Smooth muscle cell (in vitro differentiated cells): ENCODE data around the gene HNRNPUL1. TPM values are rescaled to one million over a fixed set of nuclear protein-coding genes. Genes with fewer than 3 reads are reported as not detected.
A peak's percentile ranks its signal among the peaks of the same experiment; 100 is the strongest.

ENCODE experiments used
- DNase-seq: peaks from one replicate; lab custom pipeline; 2025; ENCODE audit not compliant: unreplicated experiment; lab: John Stamatoyannopoulos, UW
- H2AFZ ChIP-seq: fragments of 200-600 bp; sonication (generic); 2 replicates; pipeline ENCODE4 v1.6.0; 2016; ENCODE audit warnings: antibody characterized with exemption, low read depth, mild to moderate bottlenecking
- H3F3A ChIP-seq: fragments of 200-600 bp; sonication (generic); 2 replicates; pipeline ENCODE4 v1.6.0; 2017; ENCODE audit warnings: antibody characterized with exemption, low read depth
- H3K27ac ChIP-seq: fragments of 200-600 bp; sonication (generic); 2 replicates; pipeline ENCODE4 v1.5.1; 2016; ENCODE audit warnings: low read depth, mild to moderate bottlenecking
- H3K27me3 ChIP-seq: fragments of 200-600 bp; sonication (generic); 2 replicates; pipeline ENCODE4 v1.6.1; 2016; ENCODE audit warnings: low read depth, mild to moderate bottlenecking
- H3K36me3 ChIP-seq: fragments of 200-600 bp; sonication (generic); 2 replicates; pipeline ENCODE4 v1.5.1; 2016; ENCODE audit warnings: low read depth
- H3K4me1 ChIP-seq: fragments of 200-600 bp; sonication (generic); 2 replicates; pipeline ENCODE4 v1.5.1; 2016; ENCODE audit warnings: low read depth
- H3K4me2 ChIP-seq: fragments of 200-600 bp; sonication (generic); 2 replicates; pipeline ENCODE4 v1.6.0; 2016; ENCODE audit warnings: mild to moderate bottlenecking
- H3K4me3 ChIP-seq: fragments of 200-600 bp; sonication (generic); 2 replicates; pipeline ENCODE4 v1.5.1; 2016; ENCODE audit warnings: mild to moderate bottlenecking
- H3K79me2 ChIP-seq: fragments of 200-600 bp; sonication (generic); 2 replicates; pipeline ENCODE4 v1.6.0; 2016; ENCODE audit warnings: low read depth, mild to moderate bottlenecking
- H3K9ac ChIP-seq: fragments of 200-600 bp; sonication (generic); 2 replicates; pipeline ENCODE4 v1.6.0; 2016; ENCODE audit warnings: low read depth
- H3K9me3 ChIP-seq: fragments of 200-600 bp; sonication (generic); replicated peaks from 2 replicates; pipeline ENCODE4 v1.5.1; 2016; ENCODE audit warnings: low read depth
- H4K20me1 ChIP-seq: fragments of 200-600 bp; sonication (generic); 2 replicates; pipeline ENCODE4 v1.6.0; 2016; ENCODE audit warnings: low read depth
- WGBS: methylation state at CpG from one replicate; pipeline ENCODE4 v1.1.7; 2016; ENCODE audit warnings: low lambda C conversion rate; 5-methylcytosine and 5-hydroxymethylcytosine counted together
- polyA plus RNA-seq: library from polyadenylated mRNA; unstranded; fragments of >200 nt; fragmentation: Nextera tagmentation; extraction: Ambion mirVana; gene quantifications from 2 replicates; pipeline ENCODE4 v1.2.1, GENCODE V29; 2016
- total RNA-seq: library from RNA; depleted of rRNA; stranded (reverse); fragments of >200 nt; gene quantifications from 2 replicates; pipeline ENCODE4 v1.2.3, GENCODE V29; 2014
- TF ChIP-seq, protein P1 (sequence below): fragments of 200-600 bp; sonication (generic); IDR thresholded peaks from 2 replicates; pipeline ENCODE4 v1.5.1; 2017; ENCODE audit warnings: borderline replicate concordance, mild to moderate bottlenecking, antibody characterized with exemption; ENCODE audit not compliant: insufficient read depth, poor library complexity, severe bottlenecking

HNRNPUL1 gene
- total and polyA plus RNA-seq, 2 experiments from 2014 or later = 101 to 125 TPM

DNA sequence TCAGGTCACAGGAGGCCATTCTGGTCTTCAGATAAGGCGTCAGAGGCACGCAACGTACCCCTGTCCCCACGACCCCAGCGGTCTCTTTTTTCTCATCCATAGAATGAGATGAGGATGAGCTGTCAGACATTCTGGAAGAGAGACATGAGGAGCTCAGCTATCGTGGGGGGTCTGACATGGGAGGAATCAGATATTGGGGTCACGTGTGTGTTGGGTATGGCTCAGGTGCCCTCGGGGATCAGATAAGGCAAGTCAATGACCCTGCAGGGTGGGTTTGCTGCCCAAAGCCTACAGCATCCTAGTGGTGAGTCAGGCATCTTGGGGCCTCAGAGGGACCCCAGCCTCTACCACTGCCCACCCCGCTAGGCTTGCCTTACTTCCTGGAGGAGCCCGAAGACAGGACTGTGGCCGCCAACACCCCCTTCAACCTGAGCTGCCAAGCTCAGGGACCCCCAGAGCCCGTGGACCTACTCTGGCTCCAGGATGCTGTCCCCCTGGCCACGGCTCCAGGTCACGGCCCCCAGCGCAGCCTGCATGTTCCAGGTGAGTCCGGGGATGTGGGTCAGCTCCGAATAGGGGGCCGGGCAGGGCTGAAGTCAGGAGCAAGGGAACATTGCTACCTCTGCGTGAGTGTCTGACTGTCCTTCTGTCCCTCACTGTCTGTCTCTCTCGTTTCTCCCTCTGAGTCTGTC lies 42.5 kb upstream of the HNRNPUL1 start:
- Histone ChIP-seq H3K4me3 (no peak overlapping the region), H3K27ac (peak overlapping the region; percentile 99), H3K36me3 (no peaks in the 10 kb centered on the region), H3K9me3 (no peaks in the 10 kb centered on the region), H2AFZ (no peak overlapping the region), H3K27me3 (no peaks in the 10 kb centered on the region), H3K4me1 (peaks cover 20% of the 10 kb centered on the region), H3K9ac (no peak overlapping the region), H3K4me2 (no peak overlapping the region), H3F3A (peaks cover 25% of the 10 kb centered on the region), H4K20me1 (no peaks in the 10 kb centered on the region), H3K79me2 (peaks cover 7% of the 10 kb centered on the region)
- WGBS = 96% methylated on average over 20 of the region's 20 CpGs
- no peak for DNase-seq
- TF ChIP-seq, protein P1, sequence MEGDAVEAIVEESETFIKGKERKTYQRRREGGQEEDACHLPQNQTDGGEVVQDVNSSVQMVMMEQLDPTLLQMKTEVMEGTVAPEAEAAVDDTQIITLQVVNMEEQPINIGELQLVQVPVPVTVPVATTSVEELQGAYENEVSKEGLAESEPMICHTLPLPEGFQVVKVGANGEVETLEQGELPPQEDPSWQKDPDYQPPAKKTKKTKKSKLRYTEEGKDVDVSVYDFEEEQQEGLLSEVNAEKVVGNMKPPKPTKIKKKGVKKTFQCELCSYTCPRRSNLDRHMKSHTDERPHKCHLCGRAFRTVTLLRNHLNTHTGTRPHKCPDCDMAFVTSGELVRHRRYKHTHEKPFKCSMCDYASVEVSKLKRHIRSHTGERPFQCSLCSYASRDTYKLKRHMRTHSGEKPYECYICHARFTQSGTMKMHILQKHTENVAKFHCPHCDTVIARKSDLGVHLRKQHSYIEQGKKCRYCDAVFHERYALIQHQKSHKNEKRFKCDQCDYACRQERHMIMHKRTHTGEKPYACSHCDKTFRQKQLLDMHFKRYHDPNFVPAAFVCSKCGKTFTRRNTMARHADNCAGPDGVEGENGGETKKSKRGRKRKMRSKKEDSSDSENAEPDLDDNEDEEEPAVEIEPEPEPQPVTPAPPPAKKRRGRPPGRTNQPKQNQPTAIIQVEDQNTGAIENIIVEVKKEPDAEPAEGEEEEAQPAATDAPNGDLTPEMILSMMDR = no peak

DNA sequence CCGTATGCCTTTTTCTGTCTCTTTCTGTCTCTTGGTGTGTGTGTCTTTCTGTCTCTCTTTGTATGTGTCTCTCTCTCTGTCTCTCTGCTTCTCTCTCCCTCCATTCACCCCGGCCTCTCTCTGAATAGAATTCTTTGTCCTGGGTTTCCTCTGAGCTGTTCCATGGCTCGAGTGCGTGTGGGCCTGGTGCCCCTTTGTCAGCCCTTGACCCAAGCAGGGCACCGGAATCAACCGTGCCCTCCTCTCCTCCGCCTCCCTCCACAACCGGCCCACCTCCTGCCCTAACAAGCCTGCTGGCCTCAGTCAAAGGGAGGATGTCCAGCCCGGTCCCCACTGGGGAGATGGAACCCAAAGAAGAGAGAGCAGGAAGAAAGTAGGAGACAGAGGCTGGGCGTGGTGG lies 41.9 kb upstream of the HNRNPUL1 start:
- no peaks in the 10 kb centered on the region for H4K20me1 ChIP-seq
- H3K4me1 ChIP-seq = peaks cover 23% of the 10 kb centered on the region
- H3K36me3 ChIP-seq = no peaks in the 10 kb centered on the region
- no peak overlapping the region for H3K9ac ChIP-seq
- H3K79me2 ChIP-seq = peaks cover 7% of the 10 kb centered on the region
- no peaks in the 10 kb centered on the region for H3K27me3 ChIP-seq
- H2AFZ ChIP-seq = no peak overlapping the region
- H3F3A ChIP-seq = peaks cover 25% of the 10 kb centered on the region
- no peak overlapping the region for H3K4me3 ChIP-seq
- TF ChIP-seq, protein P1 = no peak
- peak overlapping the region; percentile 99 for H3K27ac ChIP-seq
- DNase-seq = no peak
- no peak overlapping the region for H3K4me2 ChIP-seq
- 93% methylated on average over 10 of the region's 10 CpGs for WGBS
- H3K9me3 ChIP-seq = no peaks in the 10 kb centered on the region

DNA sequence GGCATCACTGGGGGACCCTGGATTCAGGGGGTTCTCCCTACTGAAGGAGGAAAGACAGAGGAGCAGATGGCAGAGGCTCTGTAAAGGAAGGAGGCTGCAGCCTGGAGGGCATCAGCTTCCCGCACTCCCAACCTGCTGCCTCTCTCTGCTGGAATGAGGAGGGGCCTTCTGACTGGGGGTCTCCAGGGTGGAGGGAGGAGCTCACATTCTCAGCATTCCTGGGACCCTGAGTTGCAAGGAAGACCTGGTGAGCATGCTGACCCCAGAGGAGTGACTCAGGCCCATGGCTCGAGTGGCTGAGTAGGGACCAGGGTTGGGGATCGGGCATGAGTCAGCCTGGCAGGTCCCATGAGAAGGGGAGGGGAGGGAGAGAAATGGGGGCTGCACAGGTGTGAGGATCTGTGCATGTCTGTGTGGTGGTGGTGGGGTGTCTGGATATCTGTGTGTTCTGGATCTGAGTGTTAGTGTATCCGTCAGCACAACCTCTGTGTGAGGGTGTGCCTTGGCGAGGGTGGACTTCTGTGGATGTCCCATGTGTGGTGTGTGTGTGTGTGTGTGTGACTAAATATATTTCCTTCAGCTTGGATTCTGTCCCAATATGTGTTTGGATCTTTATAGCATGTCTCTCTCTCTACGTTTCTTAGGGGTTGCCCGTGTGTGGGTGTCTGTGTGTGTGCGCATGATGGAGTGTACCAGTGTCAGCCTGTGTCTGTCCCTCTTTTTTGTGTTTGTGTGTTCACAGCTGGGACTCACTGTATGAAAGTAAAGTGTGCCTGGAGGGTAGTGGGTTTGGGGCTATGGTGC lies 40.5 kb upstream of the HNRNPUL1 start:
- TF ChIP-seq, protein P1 = no peak
- H3K9ac ChIP-seq = peak overlapping the region; percentile 94
- H3K27me3 ChIP-seq = no peaks in the 10 kb centered on the region
- H3F3A ChIP-seq = peaks cover 18% of the 10 kb centered on the region
- H3K27ac ChIP-seq = peak overlapping the region; percentile 99
- H3K79me2 ChIP-seq = peaks cover 7% of the 10 kb centered on the region
- H3K4me1 ChIP-seq = peaks cover 17% of the 10 kb centered on the region
- peak overlapping the region; percentile 28 for H3K4me2 ChIP-seq
- DNase-seq = peak; percentile 13
- no peak overlapping the region for H3K4me3 ChIP-seq
- WGBS = 56% methylated on average over 8 of the region's 8 CpGs
- no peaks in the 10 kb centered on the region for H3K9me3 ChIP-seq
- H3K36me3 ChIP-seq = no peaks in the 10 kb centered on the region
- no peaks in the 10 kb centered on the region for H4K20me1 ChIP-seq
- no peak overlapping the region for H2AFZ ChIP-seq
